ENCODE results near the gene CEACAM3.
"Not testable (repeated sequence)": the region's sequence is repeated elsewhere in the genome, so short reads cannot be mapped to it uniquely, and the experiment has no call there.

The CEACAM3 gene

DNA sequence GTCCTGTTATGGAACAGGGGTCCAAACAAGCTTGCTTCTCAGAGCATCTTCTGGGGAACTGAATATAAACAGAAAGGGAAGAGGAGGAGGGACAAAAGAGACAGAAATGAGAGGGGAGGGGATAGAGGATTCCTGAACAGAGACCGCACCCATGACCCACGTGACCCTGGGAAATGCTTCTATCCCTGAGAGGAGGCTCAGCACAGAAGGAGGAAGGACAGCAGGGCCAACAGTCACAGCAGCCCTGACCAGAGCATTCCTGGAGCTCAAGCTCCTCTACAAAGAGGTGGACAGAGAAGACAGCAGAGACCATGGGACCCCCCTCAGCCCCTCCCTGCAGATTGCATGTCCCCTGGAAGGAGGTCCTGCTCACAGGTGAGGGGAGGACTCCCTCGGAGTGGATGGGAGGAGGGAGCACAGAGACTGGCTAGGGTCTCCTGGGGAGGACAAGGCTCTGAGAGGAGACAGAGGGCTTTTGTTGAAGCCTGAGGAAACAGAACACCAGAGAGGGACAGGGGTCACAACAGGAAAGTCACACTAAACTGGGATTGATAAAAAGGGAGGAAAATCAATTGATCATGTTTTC lies 41.0 kb upstream of the CEACAM3 start, which contains the start of gene CEACAM6:
TSS of gene CEACAM6 (plus strand) at position 203 of the 586 bp plus-strand sequence. CDS start at position 312, 109 bp downstream.
- H3K4me3 ChIP-seq (ENCODE audit: low read depth, low read length), result no peak within 1 kb of the TSS
- DNase-seq (ENCODE audit: low read depth), result no peak
- TF ChIP-seq, protein P1, sequence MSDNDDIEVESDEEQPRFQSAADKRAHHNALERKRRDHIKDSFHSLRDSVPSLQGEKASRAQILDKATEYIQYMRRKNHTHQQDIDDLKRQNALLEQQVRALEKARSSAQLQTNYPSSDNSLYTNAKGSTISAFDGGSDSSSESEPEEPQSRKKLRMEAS (IDR thresholded peaks at IDR 0.05; ENCODE audit: low read depth, low read length), result no peak
- TF ChIP-seq, protein P2, sequence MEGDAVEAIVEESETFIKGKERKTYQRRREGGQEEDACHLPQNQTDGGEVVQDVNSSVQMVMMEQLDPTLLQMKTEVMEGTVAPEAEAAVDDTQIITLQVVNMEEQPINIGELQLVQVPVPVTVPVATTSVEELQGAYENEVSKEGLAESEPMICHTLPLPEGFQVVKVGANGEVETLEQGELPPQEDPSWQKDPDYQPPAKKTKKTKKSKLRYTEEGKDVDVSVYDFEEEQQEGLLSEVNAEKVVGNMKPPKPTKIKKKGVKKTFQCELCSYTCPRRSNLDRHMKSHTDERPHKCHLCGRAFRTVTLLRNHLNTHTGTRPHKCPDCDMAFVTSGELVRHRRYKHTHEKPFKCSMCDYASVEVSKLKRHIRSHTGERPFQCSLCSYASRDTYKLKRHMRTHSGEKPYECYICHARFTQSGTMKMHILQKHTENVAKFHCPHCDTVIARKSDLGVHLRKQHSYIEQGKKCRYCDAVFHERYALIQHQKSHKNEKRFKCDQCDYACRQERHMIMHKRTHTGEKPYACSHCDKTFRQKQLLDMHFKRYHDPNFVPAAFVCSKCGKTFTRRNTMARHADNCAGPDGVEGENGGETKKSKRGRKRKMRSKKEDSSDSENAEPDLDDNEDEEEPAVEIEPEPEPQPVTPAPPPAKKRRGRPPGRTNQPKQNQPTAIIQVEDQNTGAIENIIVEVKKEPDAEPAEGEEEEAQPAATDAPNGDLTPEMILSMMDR (IDR thresholded peaks at IDR 0.05; ENCODE audit: low read depth, low read length), result no peak
- TF ChIP-seq MYC (IDR thresholded peaks at IDR 0.05; ENCODE audit: low read depth, low read length) (no peak), POLR2A (IDR thresholded peaks at IDR 0.05; ENCODE audit: extremely low read depth, insufficient read length) (no peak)

- TF ChIP-seq, protein P2 (IDR thresholded peaks at IDR 0.05; ENCODE audit: low read depth, low read length), result no peak
- TF ChIP-seq POLR2A (IDR thresholded peaks at IDR 0.05; ENCODE audit: extremely low read depth, insufficient read length) (no peak), MYC (IDR thresholded peaks at IDR 0.05; ENCODE audit: low read depth, low read length) (no peak)
- TF ChIP-seq, protein P1 (IDR thresholded peaks at IDR 0.05; ENCODE audit: low read depth, low read length), result no peak
- DNase-seq (ENCODE audit: low read depth), result no peak
- H3K4me3 ChIP-seq (ENCODE audit: low read depth, low read length), result no peak overlapping the region
Measured at GRCh38 chr19:41758846-41759245, 37.5 kb upstream of the CEACAM3 start.

DNA sequence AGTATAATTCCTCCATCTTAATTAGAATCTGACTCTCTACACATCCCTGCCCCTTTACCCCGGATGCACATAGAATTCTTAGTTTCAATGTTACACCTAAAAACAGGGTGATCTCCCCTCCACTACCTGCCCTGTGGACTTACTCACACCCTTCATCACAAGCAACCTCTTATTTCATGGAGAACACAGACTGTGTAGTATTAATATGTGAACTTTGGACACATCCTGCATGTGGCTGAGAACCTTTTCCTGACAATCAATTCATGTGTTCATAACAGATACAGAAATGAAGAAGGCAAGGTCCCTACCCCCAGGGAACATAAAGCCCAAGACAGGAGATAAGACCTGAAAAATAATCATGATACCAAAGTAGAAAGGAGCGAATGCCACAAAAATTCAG lies 29.3 kb upstream of the CEACAM3 start:
- no peak for TF ChIP-seq POLR2A (IDR thresholded peaks at IDR 0.05; ENCODE audit: extremely low read depth, insufficient read length)
- TF ChIP-seq, protein P2 (IDR thresholded peaks at IDR 0.05; ENCODE audit: low read depth, low read length), result no peak
- TF ChIP-seq, protein P1 (IDR thresholded peaks at IDR 0.05; ENCODE audit: low read depth, low read length), result no peak
- TF ChIP-seq MYC (IDR thresholded peaks at IDR 0.05; ENCODE audit: low read depth, low read length), result no peak
- DNase-seq (ENCODE audit: low read depth), result no peak
- H3K4me3 ChIP-seq (ENCODE audit: low read depth, low read length), result no peak overlapping the region

- H3K4me3 ChIP-seq (ENCODE audit: low read depth, low read length); DNase-seq (ENCODE audit: low read depth): not testable (repeated sequence)
Measured at GRCh38 chr19:41768105-41768504, 28.3 kb upstream of the CEACAM3 start.

GRCh38 chr19:41769608-41770007 lies 26.8 kb upstream of the CEACAM3 start:
- H3K4me3 ChIP-seq (ENCODE audit: low read depth, low read length), result no peak overlapping the region
- no peak for TF ChIP-seq MYC (IDR thresholded peaks at IDR 0.05; ENCODE audit: low read depth, low read length)
- TF ChIP-seq, protein P1 (IDR thresholded peaks at IDR 0.05; ENCODE audit: low read depth, low read length), result no peak
- no peak for TF ChIP-seq POLR2A (IDR thresholded peaks at IDR 0.05; ENCODE audit: extremely low read depth, insufficient read length)
- TF ChIP-seq, protein P2 (IDR thresholded peaks at IDR 0.05; ENCODE audit: low read depth, low read length), result no peak

DNA sequence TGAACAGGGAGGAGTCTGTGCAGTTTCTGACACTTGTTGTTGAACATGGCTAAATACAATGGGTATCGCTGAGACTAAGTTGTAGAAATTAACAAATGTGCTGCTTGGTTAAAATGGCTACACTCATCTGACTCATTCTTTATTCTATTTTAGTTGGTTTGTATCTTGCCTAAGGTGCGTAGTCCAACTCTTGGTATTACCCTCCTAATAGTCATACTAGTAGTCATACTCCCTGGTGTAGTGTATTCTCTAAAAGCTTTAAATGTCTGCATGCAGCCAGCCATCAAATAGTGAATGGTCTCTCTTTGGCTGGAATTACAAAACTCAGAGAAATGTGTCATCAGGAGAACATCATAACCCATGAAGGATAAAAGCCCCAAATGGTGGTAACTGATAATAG lies 25.0 kb upstream of the CEACAM3 start:
- no peak for DNase-seq (ENCODE audit: low read depth)
- H3K4me3 ChIP-seq (ENCODE audit: low read depth, low read length), result no peak overlapping the region
- TF ChIP-seq, protein P1 (IDR thresholded peaks at IDR 0.05; ENCODE audit: low read depth, low read length), result no peak
- TF ChIP-seq POLR2A (IDR thresholded peaks at IDR 0.05; ENCODE audit: extremely low read depth, insufficient read length) (no peak), MYC (IDR thresholded peaks at IDR 0.05; ENCODE audit: low read depth, low read length) (no peak)
- TF ChIP-seq, protein P2 (IDR thresholded peaks at IDR 0.05; ENCODE audit: low read depth, low read length), result no peak

More at GRCh38 chr19:41769608-41770007, 26.8 kb upstream of the CEACAM3 start:
- no peak for DNase-seq (ENCODE audit: low read depth)
